ENCODE results near the gene GRIP1.
"Not testable (repeated sequence)": the region's sequence is repeated elsewhere in the genome, so short reads cannot be mapped to it uniquely, and the experiment has no call there.

GRIP1 gene

DNA sequence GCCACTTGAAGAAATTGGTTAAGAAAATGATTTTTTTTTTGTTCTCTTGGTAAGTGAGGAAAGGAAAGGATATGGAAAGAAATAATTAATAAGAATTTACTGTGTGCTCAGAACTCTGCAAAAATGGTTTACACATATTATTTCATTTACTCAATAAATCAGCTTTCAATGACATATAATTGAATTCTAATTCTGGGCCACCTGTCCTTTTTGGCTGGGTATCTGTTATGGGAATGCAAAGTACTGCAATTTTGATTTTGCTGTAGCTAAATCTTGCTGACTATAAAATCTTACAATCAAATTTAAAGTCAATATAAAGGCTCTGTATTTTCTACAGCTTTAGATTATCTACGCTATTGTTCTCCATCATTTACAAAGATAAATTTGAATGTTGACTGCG is 147.1 kb downstream of the GRIP1 start:
- DNase-seq (ENCODE audit: low read depth), result no peak

DNA sequence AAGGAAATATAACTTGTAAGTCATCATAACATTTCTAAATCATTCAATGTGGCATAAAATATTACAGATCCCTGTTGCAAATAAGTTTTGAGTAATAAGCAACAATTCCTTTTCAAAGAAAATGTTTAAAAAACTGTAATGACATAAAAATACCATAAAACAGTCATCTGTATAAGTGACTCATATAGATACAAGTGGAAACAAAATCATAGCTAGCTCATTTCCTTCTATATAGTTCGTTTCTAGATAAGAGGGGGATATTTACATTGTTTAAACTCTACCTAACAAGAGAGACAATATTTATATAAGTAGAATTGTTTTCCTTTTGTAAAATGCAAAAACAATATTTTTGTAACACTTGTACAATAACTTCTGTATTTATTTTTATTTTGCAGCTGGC is 148.9 kb downstream of the GRIP1 start:
- no peak for DNase-seq (ENCODE audit: low read depth)

DNA sequence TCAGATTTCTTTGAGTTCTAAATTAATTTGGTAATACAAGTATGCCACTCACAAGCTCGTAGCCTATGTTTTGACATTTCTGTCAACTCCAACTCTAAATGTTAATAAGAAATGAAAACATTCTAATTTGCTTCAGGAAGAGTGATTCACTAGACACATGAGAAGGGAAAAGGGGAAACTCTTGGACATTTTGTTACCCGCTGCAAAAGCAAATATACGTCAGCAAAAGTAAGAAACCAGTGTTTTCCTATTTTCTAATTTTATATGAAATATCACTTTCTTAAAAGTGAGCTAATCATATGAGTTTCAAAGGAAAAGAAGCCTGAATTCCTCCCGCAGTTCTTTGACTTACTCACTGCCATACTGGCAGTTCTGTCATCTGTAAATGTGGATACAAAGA is 162.3 kb downstream of the GRIP1 start:
- no peak for DNase-seq (ENCODE audit: low read depth)

DNA sequence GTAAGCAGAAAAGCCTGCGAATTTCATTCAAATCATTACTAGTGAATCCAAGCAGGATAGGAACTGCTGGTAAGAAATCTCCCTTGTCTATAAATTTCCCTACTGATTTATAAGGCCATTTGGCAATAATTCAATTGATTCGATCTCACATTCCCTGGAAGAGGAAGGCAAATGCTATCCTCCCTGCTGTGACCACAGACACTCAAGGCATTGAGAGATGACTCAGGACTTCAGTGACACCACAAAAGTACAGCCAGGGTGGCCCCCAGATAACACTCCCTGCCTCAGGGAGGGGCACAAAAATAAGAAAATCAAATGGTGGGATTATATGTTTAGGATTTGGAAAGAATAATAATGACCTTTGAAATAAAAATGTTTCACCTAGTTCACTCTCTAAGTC is 162.7 kb downstream of the GRIP1 start:
- no peak for DNase-seq (ENCODE audit: low read depth)

DNA sequence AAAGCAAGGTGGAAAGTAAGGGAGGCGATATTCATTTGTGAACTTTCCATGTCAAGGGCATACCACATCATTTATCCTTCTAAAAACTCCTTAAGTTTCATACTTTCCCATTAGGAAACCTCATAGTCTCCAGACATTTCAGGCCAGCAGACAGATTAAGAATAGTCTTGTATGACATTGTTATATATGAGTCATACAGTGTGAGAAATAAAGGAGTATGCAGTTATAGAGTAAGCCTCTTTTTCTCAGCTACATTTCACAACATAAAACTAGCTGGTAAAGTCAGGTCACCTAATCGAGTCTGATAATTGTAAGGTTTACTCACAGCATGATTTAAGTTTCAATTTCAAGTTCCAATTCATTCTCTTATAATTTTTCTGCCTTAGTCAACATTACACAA is 164.3 kb downstream of the GRIP1 start:
- no peak for DNase-seq (ENCODE audit: low read depth)

DNA sequence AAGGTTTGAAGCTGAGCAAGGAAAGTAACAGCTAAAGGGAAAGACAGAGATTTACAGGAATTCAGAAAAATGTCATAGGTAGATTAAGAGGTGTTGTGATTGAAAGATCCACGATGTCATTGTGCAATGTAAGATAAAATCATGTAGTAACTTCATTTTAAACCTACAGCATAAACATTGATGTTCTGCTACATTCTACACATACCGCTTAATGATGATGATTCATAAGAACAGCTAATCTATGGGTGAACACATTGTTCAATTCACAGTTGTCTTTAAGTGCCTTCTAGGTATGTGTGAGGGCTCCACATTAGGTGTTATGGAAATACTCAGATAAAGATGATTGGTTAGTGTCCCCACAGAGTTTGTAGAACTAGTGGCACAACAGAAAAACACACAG is 170.9 kb downstream of the GRIP1 start:
- no peak for DNase-seq (ENCODE audit: low read depth)

DNA sequence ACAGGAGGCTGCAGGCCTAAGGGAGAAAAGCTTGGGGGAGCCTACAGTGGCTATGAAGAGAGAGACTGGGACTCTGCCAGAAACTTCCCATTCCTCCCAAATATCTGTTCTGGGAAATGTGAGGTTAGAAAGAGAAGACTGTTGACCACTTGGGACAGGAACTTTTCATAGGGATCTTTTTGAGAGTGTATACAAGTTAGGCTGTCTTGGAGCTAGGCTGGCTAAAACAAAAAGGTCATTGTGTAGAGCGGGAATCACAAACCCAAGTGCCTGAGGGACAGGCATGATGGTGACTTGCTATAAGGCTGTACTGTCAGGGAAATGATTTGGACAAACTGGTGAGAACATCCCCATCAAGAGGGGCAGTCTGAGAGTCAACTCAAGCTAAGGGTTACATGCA is 175.1 kb downstream of the GRIP1 start:
- DNase-seq (ENCODE audit: low read depth), result no peak

DNA sequence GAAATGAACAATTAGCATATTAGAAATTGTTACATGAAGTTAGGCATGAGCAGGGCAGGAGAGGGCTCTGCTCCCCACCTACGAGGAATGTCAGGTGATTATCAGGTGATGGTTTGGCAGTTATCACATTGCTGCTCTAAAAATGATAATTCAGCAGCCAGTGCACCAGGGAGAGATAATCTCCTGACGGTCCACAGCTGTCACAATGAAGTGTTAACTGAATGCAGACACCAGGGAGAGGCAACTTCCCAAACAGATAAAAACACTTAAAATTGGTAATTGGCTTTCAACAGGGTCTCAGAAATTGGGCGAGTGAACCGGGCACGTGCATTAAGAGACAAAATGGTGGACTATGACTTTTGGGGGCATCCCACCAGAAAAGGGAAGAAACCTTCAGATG is 176.0 kb downstream of the GRIP1 start:
- DNase-seq (ENCODE audit: low read depth), result no peak

DNA sequence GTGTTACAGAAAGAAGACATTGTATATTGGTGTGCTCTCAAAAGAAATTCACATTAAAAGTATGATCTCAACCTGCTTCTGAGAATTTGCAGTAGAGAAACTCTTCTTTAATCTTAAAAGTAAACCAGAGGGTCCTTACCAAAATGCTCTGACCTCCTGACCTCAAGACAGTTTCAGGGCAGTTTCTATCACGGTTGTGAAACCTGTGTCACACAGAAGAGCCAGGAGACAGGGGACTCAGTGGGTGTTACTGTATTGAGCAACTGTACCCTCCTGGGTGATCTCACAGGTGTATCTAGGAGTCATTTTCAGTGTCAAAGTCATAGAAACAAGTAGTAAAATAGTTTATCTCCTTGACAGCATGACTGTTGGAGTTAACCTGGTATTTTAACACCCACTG is 178.0 kb downstream of the GRIP1 start:
- no peak for DNase-seq (ENCODE audit: low read depth)

DNA sequence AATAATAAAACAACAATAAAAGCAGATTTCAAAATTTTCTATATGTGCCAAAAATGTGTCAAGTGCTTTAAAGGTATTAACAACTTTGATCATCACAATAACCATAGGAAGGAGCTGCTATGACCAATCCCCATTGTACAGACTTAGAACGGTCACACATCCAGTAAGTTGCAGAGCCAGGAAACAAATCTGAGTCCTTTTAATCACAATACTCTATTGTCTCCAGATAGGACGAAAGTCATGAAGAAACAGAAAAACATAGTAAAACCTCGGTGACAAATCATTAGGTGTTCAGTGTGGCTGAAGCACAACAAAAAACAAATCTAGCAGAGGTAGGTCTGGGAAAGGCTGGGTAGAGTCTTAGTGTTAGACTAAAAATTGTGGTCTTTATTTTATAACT is 178.8 kb downstream of the GRIP1 start:
- no peak for DNase-seq (ENCODE audit: low read depth)

DNA sequence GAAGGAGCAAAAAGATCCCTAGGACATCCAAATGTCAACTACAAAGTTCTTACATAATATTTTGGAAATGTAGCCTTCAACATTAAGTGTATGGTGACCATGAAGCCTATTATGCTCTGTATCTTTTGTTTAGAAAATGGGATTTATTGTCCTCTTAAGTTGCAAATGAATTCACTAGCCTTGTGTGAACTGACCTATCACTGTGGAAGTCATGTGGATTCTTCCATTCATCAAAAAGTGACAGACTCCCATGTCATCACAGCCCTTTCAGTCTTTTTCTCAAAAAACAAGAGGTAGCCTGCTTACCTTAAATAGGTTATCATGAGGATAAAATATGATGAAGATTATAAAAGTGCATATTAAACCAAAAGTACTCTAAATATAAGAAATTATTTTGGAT is 179.9 kb downstream of the GRIP1 start:
- no peak for DNase-seq (ENCODE audit: low read depth)

DNA sequence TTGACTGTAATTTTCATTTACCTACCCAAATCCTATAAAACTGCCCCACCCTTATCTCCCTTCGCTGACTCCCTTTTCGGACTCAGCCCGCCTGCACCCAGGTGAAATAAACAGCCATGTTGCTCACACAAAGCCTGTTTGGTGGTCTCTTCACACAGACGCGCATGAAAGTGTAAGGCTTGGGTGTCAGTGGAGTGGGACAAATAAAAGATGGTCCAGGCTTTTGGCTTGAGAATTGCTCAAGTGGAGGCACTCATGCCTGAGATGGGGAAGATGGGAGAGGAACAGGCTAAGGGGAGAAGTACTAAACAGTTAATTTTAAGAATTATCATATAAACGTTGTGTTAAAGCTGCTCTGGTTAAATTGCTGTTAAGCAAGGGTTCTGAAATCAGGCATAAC is 180.8 kb downstream of the GRIP1 start:
- not testable (repeated sequence) for DNase-seq (ENCODE audit: low read depth)

DNA sequence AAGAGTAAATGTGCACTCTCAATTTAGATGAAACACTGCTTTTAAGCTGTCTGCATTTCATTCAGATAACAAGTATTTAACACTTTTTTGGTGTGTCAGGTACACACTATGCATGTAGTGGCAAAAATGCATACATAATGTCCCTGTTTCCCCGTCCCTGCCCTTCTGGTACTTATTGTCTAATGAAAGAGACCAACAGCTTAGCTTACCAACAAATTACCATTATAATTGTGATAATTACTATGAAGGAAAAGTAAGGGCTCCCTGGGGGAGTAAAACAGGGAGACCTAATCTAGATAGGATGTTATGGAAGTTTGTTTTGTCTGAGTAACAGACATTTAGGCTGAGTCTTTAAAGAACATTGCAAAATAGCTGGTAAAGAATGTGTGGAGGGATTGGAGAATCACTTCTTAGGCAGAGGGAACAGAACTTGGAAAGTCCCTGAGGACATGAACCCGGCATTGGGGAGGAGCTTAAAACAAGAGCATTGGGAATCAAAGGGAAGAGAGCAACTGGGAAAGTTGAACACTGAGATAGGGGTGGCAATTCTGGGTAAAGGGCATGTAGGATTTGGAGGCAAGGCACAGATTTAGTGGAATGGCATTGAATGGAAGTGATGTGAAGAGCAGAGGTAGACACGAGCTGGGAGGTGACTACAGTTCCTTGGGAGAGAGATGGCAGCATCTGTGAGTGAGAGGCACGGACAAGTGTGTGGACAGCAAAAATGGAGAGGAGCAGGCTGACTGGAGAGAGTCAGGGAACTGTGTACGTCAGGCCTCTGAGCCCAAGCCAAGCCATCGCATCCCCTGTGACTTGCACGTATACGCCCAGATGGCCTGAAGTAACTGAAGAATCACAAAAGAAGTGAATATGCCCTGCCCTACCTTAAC is 181.6 kb downstream of the GRIP1 start:
- DNase-seq (ENCODE audit: low read depth), result no peak

DNA sequence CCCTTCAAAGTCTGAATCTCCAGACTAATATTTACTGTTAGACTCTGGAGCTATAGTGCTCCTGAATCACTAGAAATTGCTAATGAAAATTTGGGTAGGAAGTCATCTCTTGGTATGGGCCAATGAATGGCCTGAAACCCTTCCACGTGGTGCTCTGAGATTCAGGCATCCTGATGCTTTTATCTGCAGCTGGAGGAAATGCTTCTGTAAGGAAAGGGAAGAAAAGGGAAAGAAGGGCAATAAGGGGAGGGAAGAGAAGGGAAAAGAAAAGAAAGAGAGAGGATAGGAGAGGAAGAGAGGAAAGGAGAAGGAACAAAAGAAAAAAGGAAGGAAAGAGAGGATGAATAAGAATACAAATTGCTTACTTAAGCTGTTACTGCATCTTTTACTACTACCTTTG is 182.3 kb downstream of the GRIP1 start:
- no peak for DNase-seq (ENCODE audit: low read depth)

DNA sequence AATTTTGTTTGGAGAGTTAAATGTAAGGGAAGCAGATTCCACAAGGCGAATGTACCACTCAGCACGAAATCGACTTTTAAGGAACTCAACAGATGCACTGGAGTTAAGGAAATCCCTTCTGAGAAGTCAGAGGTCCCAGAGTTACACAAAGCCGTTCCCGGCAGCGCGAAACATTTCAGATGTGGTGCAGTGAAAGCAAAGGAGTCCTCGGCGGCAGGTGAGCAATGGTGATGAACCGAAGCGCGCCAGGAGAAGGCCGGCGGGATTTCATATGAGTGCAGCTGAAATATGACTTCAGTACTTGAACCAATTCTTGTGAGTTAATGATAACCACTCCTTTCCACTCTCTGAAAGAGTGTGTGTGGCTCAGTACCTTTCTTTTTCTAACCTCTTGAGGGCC is 183.2 kb downstream of the GRIP1 start:
- DNase-seq (ENCODE audit: low read depth), result no peak

DNA sequence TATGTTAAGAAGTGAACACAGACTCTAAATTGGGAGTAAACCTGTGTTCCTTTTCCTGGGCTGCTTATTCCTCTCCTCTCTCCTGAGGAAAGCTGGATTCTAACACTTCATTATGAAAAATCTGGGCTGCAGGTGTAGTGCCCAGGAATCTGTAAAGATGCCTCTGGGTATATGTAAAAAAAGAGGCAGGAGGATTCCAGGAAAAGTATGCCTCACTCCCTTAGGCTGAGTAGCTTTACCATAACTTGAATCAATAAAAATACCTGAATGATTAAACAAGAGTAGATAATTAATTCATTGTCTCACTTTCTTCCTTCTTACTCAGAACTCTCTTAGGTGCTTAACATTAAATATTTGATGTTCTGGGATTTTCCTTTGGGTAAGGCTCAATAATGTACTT is 185.1 kb downstream of the GRIP1 start:
- no peak for DNase-seq (ENCODE audit: low read depth)

DNA sequence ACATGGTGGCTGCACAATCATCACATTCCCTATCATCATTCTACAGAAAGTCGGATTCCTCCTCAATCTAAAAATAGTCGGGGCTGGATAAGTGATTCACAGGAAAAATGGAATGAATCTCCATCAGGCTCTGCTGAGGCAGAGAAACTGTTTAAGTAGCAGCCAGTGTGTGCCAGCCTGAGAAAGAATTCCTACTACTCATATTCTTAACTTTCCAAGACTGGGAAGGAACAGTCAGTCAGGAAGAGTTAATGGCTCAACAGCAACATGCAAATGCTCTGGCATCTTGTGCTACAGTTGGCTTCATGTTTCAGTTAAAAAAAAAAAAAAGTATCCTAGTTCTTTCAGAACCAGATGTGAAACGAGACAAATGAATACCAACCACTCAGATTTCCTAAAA is 187.0 kb downstream of the GRIP1 start:
- DNase-seq (ENCODE audit: low read depth), result no peak

DNA sequence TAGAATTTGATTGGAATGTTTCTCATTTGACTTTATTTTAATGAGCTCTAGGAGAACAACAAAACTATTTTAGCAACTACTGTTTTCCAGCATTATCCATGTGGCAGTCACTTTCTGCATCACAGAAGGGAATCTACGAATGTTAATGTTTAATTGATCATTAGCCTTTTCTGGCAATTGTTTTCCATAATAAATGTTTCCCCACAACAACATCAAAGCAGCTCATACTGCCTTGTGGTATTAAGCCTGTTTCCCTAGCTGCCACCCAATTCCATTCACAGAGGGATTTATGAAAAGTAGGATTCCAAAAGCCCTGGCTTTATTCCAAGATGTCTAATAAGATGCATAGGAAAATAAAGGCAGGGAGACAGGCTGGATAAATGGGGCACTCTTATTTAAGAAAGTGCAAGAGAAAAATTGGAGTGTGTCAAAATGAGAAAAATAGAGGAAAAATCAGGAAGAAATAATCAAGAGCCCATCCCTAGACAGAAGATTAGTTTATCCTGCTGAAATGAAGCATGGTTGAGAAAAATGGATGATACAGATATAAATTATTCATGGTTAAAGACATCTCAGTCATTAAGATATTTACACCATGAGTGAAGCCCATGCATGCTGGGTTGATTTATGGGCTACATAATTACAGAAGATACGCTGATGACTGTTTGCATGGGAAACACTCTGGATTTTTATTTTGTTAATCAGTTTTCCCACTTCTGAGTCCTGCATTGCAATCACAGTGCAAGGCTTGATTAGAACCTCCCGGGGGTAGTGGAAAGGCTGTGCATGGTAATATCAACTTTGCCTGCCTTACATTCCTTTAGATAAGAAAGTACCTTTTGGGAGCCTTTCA is 196.3 kb downstream of the GRIP1 start:
- no peak for DNase-seq (ENCODE audit: low read depth)

DNA sequence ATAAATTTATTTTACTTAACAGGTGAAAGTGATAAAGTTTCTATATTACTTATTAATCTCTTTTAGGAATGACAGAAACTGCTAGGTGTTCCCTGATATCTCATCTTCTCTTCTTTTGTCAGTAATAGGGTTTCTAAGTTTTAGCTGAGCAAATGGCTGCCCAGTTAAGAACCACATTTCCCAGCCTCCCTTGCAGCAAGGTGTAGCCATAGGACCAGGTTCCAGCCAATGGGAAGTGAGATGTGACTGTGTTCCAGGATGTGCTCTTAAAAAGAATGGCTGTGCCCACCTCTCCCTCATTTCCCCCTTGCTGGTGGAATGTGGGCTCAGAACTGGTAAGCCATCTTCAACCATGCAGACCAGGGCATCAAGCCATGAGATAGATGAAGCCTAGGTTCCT is 210.9 kb downstream of the GRIP1 start:
- no peak for DNase-seq (ENCODE audit: low read depth)

DNA sequence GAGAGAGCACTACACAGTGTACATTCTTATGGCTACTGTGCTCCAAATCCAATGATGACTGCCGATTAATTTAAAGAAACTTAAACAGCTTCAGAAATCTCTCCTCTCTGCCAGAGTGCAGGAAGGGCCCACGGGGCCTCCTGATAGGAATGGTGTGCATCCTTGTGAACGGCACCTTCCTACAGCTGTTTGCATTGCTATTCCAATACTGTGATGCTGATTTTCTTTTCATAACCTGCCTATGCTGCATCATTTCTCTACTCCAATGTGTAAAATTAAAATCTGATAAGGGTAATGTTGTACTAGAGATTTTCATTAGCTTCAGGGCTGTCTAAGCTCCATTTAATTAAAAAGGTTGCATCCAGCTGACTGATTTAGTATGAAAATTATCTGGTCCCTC is 217.5 kb downstream of the GRIP1 start:
- no peak for DNase-seq (ENCODE audit: low read depth)

DNA sequence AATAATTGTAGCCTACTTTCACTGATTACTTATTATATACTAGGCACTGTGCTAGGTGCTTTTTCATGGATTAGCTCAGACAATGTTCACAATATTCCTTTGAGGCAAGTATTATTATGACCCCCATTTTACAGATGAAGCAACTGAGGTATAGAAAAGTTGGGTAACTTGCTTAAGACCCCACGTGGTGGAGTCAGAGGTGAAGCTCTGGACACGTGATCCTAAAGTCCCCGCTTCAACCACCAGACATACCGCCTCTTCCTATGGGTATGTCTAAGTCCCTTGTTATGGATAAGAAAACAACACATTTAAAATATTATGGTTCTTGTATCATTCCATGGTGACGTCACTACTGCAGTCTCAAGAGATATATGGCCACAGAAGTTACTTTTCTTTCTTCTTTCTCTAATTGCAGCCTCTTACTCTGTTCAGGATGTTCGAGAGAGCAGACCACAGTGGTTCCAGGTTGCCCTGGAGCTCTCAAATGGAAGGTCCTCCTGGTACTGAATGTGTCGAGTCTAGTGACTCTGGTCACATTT is 218.9 kb downstream of the GRIP1 start:
- no peak for DNase-seq (ENCODE audit: low read depth)

DNA sequence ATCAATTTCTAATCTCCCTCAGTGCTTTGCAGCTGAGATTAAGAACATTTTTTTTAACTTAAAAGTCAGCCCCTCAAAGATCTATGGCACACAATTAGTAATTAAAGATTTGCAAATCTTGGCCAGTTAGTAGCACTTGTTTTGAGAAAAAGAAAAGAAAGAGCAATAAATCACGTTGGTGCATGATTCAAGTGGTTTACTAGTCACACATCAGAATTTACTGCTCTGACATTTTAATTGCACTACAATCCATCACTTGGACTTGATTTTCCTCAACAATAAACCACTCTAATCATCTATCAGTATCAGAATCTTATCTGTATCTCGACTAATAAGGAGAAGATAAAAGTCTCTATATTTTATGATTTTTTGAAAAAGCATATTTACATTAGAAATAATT is 222.3 kb downstream of the GRIP1 start:
- no peak for DNase-seq (ENCODE audit: low read depth)

DNA sequence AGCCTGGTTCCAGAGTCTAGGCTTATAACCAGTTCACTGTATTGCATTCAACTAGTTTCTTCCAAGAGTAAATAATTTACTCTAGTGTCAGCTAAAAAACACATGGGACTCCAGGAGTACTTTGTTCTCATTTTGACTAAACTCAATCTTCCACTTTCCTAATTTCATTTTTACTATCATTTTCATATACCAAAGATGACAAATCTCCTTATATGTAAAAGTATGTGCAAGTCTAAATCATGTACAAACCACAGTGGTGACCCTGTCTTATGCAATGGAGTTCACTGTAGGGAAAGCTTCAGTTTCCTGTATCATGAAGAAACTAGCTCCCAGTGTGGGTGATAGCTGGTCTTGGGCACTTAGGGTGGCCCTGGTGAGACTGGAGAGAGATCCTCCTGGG is 225.0 kb downstream of the GRIP1 start:
- DNase-seq (ENCODE audit: low read depth), result no peak
